HG03432 (cell line): ENCODE data around the gene CYGB.
"Not testable (repeated sequence)": the region's sequence is repeated elsewhere in the genome, so short reads cannot be mapped to it uniquely, and the experiment has no call there.

ENCODE experiments used
- ATAC-seq: cut with Tn5 transposase; IDR thresholded peaks from one replicate; pipeline ENCODE4 v1.9.1; 2021; ENCODE audit warnings: mild to moderate bottlenecking, moderate library complexity; ENCODE audit not compliant: unreplicated experiment

Gene CYGB

GRCh38 chr17:76567634-76568432 lies 30.3 kb upstream of the CYGB start:
- no peak for ATAC-seq

GRCh38 chr17:76566988-76567431 lies 29.5 kb upstream of the CYGB start:
- ATAC-seq = no peak

DNA sequence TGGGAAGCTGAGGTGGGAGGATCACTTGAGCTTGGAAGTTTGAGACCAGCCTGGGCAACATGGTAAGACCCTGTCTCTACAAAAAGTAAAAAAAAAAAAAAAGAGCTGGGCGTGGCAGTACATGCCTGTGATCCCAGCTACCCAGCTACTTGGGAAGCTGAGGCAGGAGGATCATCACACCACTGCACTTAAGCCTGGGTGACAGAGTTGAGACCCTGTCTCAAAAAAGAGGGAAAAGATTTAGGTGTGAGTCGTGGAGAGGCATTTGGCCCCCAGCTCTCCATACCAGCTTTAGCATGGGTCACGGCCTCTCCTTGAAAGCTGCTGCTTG lies 29.1 kb upstream of the CYGB start:
- ATAC-seq = no peak

DNA sequence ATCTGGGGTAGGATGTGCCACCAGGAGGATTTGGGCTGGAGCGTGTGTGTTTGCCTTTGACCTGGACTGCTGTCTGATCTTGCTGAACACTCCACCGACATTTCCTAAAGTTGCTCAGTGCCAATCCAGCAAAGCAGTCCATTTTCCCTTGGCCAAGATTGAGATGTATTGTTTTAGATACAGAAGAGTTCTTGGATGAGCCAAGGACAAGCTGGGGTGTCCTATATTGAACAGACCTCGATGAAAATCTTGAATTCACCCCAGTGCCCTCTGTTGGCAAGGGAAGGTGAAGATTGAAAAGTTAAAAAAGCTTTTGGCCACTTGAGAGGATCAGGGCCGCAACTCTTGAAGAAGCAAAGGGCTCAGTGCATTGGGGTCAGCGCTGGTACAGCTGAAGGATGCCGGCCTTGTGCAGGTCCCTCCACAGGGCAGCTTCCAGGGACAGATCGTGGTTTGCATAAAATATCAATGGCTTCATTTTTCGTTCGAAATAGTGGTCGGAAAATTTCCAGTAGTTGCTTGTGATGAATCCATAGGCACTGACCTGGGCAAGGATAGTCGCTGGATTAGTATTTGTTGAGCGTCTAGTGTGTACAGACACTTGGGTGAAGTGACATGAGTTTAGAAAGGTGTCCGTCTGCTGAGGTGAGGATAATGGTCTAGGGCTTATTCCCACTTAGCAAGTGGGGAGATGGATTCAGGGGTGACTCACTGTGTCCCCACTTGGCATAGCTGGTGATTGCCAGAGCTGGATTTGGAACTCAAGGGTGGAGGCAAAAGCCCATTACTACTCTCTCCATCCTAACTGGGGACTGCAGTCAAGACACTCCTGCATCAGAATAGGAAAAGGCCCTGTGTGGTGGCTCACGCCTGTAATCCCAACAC lies 28.5 kb upstream of the CYGB start:
- ATAC-seq = no peak

GRCh38 chr17:76564991-76565727 lies 27.6 kb upstream of the CYGB start:
- ATAC-seq = not testable (repeated sequence)

- not testable (repeated sequence) for ATAC-seq
These were observed 25.9 kb upstream of the CYGB start for GRCh38 chr17:76563359-76563758.

- no peak for ATAC-seq
These were observed 25.2 kb upstream of the CYGB start for GRCh38 chr17:76562734-76563148.

- ATAC-seq = no peak
These were observed 24.3 kb upstream of the CYGB start for GRCh38 chr17:76561799-76562268.

DNA sequence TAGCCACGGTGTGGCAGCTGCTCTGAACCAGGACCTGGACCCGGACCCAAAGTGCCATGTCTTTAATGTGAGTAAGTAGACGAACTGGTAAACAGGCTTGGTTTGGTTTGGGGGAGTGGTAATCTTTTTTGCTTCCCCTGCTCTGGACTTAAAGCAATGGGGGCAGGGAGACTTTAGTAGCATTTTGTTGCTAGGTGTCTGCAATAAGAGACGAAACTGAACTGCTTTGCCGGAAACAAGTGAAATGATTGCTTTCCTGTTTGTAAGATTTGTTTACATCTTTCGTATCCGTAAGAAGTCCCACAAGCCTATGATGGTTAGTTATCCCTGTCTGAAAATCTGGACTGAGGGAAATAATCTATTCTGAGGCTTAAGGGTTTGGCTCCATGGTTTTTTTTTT lies 23.8 kb upstream of the CYGB start:
- no peak for ATAC-seq

- ATAC-seq = no peak
These were observed 23.3 kb upstream of the CYGB start for GRCh38 chr17:76560877-76561221.

- ATAC-seq = no peak
These were observed 22.7 kb upstream of the CYGB start for GRCh38 chr17:76560036-76560876.

DNA sequence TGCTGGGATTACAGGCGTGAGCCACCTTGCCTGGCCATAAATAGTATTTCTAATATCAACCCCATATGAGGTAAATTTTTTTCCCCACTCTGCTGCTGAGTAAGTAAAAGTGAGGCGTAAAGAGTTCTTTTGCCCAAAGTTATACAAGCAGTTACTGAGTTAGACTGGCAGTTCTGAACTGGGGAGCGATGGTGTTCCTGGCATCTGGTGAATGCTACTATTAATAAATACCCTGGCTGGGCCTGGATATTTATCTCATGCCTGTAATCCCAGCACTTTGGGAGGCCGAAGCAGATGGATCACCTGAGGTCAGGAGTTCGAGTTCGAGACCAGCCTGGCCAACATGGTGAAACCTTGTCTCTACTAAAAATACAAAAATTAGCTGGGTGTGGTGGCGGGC lies 22.0 kb upstream of the CYGB start:
- ATAC-seq = not testable (repeated sequence)

- ATAC-seq = no peak
These were observed 20.9 kb upstream of the CYGB start for GRCh38 chr17:76558198-76559095.

GRCh38 chr17:76557368-76558197 lies 20.1 kb upstream of the CYGB start:
- peak; percentile 88 for ATAC-seq

- ATAC-seq = peak; percentile 28
These were observed 19.4 kb upstream of the CYGB start for GRCh38 chr17:76556765-76557367.

- no peak for ATAC-seq
These were observed 16.6 kb upstream of the CYGB start for GRCh38 chr17:76554131-76554530.

DNA sequence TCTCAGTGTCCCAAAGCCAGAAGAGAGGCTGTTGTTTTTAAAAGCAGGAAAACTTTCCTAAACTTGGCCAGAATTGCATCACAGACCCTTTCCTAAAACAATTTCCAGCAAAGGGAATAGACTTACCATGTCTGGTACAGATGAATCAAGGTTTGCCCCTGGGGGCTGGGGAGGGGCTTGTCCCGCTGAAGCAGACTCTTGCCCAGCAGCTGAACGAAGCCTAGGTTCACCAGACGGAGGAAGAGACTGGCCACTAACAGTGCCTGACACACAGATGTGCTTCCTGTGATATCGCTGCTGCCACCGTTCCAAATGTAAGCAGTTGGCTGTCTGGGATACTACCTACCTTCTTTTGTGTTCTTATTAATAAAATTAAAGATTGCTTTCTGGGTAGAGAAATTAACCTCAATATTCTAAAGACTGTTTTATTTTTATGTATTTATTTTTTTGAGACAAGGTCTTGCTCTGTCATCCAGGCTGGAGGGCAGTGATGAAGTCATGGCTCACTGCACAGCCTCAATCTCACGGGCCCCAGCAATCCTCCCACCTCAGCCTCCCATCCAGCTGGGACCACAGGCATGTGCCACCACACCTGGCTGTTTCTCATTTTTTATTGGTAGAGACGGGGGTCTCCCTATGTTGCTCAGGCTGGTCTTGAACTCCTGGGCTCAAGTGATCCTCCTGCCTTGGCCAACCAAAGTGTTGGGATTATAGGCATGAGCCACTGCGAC lies 15.8 kb upstream of the CYGB start:
- no peak for ATAC-seq
